ELR (cell line): ENCODE data around the gene NAT16.
A peak's percentile ranks its signal among the peaks of the same experiment; 100 is the strongest.
"Not testable (repeated sequence)": the region's sequence is repeated elsewhere in the genome, so short reads cannot be mapped to it uniquely, and the experiment has no call there.

Source experiments
- DNase-seq: peaks from one replicate; pipeline ENCODE4 v3.0.0-alpha.2; 2015; ENCODE audit warnings: low read depth

The NAT16 gene

DNA sequence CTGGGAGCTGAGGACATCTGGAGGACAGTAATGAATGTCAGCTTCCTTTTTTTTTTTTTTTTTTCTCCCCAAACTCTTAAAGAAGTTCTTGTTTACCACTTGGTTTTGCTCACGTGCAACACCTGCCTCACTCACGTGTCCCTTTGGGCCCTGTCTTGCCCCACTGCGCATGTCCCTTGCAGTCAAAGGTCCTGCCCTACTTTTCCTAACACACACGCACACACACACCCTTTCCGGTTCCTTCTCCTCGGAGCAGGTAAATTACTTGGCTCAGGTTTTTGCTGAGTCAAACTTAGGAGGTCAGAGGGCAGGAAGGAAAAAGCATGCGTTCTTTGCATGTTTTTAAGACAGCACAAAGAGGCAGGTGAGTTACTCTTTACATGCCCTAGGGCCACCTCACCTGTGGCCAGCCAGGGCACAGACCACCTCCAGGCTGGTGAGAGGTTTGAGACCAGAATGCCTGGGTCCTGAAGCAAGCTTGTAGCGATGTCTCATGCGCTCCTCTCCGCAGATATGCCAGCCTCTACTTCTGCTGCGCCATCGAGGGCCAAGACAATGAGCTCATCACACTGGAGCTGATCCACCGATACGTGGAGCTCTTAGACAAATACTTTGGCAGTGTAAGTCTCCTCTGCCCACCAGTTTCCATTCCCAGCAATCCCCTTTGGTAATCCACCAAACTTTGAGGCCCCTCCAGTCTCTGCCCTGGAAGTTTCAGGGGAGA, 23.1 kb downstream of the NAT16 start:
- DNase-seq, result no peak

DNA sequence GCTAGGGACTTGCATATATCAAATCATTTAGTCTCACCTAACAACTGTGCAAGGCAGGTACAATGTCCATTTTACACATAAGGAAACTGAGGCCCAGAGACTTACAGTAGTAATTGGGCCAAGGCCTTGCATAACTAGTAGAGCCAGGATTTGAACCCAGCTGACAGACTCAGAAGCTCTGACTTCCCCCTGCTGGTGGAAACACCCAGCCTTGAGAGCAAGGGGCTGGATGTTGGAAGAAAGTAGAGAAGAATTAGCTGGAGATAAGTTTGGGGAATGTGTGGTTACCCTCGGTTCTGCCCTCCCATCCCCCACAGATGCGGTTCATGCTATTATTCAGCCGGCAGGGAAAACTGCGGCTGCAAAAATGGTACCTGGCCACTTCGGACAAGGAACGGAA, 23.8 kb downstream of the NAT16 start:
- DNase-seq, result peak; percentile 38

DNA sequence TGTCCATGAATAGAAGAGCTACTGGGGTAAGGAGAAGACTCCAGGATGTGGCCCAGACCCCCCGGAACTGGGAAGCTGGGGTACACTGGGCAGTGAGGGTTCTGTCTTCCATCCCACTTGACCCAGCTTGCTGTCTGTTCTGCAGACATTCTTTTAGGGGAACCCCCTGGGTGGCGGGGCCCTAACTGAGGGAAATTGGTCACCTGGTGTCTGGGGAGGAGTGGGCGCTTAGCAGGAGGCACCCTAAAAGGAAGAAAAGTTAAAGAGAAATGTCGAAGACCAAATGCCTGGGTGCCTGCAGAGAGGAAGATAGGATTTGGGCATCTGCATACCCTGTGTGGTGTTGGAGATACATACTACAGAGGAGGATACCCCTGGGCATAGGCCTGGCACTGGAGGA, 24.8 kb downstream of the NAT16 start:
- no peak for DNase-seq

DNA sequence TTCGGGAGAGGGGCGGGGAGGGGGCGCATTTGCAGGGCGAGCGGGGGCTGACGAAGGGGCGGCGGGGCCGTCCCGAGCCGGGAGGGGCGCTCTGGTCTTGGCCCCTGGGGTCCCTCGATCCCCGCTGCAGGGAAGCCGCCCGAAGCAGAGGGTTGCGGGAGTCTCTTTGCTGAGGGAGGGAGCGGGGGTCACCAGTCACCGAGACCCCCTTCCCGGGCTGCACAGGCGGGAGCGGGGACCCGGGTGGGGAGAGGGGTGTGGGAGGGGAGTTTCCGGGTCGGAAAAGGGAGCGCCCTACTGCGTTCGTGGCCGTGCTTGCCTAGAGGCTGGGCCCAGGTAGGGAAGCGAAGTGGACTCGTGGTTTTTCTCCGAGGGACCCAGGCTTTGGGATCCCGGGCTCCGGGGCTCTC, 25.4 kb downstream of the NAT16 start:
- DNase-seq, result peak; percentile 19

DNA sequence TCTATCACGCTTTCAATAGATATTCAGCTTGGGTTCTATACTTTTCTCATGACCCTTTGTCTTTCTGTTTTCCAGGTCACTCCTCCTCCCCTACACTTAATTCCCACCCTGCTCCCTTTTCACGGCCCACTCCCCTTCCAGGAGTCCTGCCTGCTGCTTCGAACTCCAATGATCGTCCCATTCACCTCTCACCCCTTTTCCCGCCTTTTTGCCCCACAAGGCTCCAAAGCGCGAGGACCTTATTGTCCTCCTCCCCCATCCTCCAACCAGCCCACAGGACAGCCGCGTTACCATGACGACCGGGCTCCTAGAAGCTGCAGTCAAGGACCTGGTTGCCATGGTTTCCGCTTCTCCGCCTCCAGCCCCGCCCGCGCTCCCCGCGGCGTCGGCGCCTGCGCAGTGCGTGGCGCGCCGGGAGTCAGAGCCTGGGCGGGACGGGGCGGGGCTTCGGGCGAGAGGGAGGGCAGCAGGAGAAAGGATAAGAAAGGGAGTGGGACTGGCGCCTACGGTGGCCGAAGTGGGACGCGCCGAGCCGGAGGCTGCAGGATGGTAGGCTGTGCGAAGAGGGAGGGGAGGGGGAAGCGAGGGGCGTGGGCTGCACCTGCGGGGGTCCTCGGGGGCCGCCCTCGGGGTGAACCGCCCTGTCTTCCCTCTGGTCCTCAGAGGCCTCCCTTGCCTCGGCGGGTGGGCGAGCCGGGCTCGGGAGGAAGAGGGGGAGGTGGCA, 26.0 kb downstream of the NAT16 start, which contains the start of gene AP1S1:
Gene AP1S1 (plus strand): TSS at position 508 of the 724 bp plus-strand sequence. CDS start 39 bp downstream, at position 547.
- peak; percentile 90 for DNase-seq

DNA sequence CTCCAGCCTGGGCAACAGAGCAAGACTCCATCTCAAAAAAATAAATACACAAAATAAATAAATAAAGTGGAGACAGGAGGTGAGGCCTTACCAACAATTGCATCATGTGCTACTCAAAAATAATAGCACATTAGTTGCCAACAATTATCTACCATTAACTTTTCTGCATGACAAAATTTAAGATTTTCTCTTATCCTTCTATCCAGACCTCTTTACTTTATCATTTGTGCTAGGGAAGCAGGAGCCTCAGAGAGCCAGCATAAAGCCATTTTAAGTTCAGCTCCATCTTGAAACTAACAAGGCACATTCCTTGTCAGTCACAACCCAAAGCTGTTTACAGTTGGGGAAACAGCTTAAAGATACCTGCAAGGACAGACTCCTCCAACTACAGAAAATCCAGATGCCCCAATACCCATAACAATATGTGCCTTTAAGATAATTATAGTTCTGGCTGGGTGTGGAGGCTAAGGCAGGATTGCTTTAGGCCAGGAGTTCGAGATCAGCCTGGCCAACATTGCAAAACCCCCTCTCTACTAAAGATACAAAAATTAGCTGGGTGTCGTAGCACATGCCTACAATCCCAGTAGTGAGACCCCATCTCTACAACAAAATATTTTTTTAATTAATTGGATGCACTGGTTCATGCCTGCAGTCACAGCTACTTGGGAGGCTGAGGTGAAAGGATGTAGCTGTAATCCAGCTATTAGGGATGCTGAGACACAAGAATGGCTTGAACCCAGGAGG, 28.0 kb downstream of the NAT16 start:
- DNase-seq, result no peak

DNA sequence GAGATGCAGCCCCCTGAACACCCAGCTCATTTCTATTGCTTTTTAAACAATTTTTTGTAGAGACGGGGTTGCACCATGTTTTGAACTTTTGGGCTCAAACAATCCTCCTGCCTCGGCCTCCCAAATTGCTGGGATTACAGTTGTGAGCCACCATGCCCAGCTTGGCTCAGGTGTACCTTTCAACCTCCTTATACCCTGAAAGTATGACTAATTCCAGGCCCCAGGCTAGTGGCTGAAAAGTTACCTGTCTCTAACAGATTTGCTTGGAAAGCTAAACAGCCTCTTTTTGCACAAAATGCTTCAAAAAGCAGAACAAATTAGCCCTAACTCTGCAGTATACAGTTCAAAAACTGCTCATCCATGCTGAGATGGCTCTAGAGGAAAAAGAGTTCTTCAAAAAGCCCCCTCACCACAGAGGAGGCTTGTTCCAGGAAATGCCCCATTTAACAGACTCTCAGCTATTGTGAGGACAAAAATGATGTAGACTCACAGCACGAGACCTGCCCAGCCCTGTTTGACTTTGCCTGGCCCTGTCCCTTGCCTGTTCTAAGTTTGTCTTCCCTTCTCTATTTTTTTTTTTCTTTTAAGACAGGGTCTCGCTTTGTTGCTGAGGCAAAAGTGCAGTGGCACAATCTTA, 39.2 kb downstream of the NAT16 start:
- DNase-seq, result no peak

DNA sequence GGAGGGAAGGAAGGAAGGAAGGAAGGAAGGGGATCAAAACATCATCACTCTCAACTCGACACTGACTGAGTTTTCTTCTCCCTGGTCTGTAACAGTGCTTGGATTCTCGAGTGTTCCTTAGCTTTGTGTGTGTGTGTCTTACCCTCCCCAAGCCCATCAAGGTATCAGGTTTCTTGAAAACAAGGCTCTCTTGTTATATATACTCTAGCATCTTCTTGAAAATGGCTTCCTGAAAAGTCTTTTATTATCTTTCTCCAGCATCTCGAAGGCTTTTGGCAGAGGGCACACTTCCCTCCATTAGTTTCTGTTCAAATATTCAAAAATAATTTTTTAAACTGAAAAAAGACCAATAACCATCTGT, 39.8 kb downstream of the NAT16 start:
- no peak for DNase-seq

DNA sequence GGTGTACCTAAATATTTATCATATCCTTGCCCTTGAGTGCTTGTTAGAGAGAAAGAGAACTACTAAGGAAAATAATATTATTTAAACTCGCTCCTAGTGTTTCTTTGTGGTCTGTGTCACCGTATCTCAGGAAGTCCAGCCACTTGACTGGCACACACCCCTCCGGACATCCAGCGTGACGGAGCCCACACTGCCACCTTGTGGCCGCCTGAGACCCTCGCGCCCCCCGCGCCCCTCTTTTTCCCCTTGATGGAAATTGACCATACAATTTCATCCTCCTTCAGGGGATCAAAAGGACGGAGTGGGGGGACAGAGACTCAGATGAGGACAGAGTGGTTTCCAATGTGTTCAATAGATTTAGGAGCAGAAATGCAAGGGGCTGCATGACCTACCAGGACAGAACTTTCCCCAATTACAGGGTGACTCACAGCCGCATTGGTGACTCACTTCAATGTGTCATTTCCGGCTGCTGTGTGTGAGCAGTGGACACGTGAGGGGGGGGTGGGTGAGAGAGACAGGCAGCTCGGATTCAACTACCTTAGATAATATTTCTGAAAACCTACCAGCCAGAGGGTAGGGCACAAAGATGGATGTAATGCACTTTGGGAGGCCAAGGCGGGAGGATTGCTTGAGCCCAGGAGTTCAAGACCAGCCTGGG, 41.8 kb downstream of the NAT16 start:
- DNase-seq, result peak; percentile 97

DNA sequence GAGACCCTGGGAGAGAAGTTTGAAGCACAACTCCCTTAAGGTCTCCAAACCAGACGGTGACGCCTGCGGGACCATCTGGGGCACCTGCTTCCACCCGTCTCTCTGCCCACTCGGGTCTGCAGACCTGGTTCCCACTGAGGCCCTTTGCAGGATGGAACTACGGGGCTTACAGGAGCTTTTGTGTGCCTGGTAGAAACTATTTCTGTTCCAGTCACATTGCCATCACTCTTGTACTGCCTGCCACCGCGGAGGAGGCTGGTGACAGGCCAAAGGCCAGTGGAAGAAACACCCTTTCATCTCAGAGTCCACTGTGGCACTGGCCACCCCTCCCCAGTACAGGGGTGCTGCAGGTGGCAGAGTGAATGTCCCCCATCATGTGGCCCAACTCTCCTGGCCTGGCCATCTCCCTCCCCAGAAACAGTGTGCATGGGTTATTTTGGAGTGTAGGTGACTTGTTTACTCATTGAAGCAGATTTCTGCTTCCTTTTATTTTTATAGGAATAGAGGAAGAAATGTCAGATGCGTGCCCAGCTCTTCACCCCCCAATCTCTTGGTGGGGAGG, 42.4 kb downstream of the NAT16 start:
- no peak for DNase-seq

DNA sequence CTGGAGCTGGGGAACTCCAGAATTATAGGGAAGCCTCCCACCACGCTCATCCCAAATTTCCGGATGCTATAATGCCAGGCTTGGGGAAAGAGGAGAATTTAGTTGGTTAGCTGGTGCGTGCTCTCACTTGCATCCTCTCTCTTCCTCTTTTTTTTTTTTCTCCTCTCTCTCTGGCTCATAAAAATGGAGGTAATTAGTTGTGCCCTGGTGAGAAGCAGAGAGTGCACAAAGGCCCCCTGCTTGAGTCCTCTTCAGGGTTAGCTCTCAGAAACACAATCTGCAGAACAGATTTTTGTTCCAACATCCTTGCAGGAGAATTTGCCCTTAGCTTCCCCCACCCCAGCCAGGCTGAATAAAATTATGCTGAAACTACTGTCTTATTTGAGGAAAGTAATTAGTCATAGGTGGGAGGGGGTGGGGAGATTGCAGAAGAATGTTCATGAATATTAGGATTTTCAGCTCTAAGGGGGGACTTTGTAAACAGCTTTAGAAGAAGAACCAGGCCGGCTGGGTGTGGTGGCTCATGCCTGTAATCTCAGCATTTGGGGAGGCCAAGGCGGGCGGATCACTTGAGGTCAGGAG, 45.6 kb downstream of the NAT16 start:
- peak; percentile 61 for DNase-seq

DNA sequence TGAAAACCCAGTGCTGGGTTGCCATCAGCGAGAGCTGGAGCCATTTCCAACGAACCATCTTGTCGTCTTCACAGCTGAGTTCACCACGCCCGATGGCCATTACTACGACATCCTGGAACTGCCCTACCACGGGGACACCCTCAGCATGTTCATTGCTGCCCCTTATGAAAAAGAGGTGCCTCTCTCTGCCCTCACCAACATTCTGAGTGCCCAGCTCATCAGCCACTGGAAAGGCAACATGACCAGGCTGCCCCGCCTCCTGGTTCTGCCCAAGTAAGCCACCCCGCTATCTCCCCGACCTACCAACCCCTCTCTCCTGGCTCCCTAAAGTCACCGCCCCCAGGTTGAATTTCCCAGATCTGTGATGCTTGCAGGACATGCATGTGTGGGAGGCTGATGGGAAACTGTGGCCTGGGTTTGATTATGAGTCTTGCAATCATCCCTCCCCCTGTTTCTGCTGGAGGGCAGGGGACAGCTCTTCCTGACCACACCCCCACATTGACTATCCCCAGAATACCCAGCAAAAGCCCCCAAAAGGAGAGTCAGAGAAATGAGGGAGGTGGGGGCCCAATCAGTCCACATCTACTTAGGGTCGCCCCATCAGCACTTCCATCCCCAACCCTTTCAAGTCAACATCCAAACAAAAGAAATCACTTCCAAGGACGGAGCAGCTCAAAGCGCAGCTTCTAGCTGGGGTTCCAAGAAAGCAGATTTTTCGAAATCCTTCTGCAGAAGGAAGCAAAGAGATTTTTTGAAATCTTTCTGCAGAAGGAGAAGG, 46.3 kb downstream of the NAT16 start:
- DNase-seq, result no peak

DNA sequence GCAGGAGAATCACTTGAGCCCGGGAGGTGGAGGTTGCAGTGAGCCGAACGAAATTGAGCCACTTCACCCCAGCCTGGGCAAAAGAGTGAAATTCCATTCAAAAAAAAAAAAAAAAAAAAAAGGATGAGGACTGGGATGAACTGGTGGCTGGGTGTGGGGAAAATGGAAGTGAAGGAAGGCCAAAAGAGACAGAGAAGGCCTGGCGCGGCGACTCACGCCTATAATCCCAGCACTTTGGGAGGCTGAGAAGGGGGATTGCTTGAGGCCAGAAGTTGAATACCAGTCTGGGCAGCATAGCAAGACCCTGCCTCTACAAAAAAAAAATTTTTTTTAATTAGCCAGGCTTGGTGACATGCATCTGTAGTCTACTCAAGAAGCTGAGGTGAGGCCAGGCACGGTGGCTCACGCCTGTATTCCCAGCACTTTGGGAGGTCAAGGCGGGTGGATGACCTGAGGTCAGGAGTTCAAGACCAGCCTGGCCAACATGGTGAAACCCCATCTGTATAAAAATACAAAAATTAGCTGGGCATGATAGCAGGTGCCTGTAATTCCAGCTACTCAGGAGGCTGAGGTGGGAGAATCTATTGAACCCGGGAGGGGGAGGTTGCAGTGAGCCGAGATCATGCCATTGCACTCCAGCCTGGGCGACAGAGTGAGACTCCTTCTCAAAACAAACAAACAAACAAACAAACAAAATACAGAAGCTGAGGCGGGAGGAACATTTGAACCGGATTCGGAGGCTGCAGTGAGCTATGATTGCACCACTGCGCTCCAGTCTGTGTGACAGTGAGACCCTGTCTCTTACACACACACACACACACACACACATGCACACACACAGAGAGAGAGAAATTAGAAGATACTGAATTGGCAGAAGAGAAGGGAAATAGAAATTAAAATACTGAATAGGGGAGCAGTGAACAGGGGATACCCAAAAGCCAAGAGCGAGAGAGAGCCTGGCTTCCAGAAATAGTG, 47.2 kb downstream of the NAT16 start:
- not testable (repeated sequence) for DNase-seq

DNA sequence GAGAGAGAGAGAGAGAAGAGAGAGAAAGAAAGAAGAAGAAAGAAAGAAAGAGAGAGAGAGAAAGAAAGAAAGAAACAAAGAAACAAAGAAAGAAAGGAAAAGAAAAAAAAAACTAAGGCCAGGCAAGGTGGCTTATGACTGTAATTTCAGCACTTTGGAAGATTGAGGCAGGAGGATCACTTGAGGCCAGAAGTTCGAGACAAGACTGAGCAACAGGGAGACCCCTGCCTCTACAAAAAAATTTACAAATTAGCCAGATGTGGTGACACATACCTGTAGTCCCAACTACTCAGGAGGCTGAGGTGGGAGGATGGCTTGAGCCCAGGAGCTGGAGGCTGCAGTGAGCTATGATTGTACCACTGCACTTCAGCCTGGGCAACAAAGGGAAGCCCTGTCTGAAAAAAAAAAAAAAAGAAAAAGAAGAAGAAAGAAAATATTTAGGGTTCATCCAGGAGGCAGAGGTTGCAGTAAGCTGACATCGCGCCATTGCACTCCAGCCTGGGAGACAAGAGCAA, 50.4 kb downstream of the NAT16 start:
- DNase-seq, result no peak

DNA sequence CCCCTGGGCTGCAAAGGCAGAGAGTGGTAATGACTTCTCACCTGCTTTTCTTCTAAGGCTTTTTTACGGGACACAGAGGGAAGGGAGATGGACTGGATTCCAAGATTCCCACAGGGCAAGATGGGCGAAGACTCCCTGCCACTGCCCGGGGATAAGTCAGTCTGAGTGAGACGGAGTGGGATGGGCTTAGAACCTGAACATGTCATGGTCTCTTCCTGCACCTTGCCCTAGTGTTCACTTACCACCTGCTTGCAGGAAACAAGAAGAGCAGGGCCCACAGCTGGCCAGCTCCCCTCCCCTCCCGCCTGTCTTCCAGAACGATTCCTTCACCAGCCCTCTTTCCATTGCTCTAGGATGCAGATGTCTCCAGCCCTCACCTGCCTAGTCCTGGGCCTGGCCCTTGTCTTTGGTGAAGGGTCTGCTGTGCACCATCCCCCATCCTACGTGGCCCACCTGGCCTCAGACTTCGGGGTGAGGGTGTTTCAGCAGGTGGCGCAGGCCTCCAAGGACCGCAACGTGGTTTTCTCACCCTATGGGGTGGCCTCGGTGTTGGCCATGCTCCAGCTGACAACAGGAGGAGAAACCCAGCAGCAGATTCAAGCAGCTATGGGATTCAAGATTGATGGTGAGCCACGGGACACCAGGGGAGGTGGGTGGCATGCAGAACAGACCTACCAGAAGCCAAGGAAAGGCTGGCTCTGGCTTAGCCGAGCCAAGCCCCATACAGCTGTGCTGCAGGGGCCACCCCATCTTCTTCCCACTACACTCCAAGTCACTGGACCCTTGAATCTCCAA, 51.9 kb downstream of the NAT16 start:
- peak; percentile 56 for DNase-seq

DNA sequence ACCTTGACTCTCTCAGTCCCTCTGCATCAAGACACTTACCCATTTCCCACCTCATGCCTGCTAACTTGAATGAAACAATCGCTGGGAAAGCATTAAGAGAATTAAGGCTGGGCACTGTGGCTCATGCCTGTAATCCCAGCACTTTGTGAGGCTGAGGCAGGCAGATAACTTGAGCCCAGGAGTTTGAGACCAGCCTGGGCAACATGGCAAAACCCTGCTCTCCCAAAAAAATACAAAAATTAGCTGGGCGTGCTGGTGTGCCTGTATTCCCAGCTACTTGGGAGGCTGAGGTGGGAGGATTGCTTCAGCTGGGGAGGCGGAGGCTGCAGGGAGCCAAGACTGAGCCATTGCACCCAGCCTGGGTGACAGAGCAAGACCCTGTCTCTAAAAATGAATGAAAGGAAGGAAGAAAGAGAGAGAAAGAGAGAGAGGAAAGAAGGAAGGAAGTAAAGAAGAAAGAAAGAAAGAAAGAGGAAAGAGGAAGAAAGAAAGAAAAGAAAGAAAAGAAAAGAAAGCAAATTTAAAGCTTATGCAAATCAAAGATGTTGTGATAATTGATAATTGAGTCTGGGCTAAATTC, 52.5 kb downstream of the NAT16 start:
- DNase-seq, result no peak

DNA sequence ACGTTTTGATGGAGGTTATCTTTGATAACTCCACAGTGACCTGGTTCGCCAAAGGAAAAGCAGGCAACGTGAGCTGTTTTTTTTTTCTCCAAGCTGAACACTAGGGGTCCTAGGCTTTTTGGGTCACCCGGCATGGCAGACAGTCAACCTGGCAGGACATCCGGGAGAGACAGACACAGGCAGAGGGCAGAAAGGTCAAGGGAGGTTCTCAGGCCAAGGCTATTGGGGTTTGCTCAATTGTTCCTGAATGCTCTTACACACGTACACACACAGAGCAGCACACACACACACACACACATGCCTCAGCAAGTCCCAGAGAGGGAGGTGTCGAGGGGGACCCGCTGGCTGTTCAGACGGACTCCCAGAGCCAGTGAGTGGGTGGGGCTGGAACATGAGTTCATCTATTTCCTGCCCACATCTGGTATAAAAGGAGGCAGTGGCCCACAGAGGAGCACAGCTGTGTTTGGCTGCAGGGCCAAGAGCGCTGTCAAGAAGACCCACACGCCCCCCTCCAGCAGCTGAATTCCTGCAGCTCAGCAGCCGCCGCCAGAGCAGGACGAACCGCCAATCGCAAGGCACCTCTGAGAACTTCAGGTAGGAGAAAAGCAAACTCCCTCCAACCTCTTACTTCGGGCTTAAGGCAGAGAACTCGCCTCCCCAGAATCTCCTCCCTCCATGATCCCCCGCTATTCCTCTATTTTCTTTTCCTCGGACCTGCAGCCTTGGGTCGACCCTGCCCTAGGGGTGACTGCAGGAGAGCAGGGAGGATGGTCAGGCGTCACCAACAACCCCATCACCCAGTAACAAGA, 53.2 kb downstream of the NAT16 start, which contains the start of gene SERPINE1:
Gene SERPINE1 (plus strand): TSS at position 454 of the 809 bp plus-strand sequence. CDS start 1,290 bp downstream, outside the sequence.
- DNase-seq, result peak; percentile 98
